DMS79 treated with DMSO at 0.1 percent for 48 hours (cell line): ENCODE data around the gene S100A3.
A peak's percentile ranks its signal among the peaks of the same experiment; 100 is the strongest.
"Not testable (repeated sequence)": the region's sequence is repeated elsewhere in the genome, so short reads cannot be mapped to it uniquely, and the experiment has no call there.

Experiments used
- DNase-seq: peaks from one replicate; lab custom pipeline; 2025; lab: John Stamatoyannopoulos, UW

S100A3 gene

GRCh38 chr1:153568367-153569099 is 19.5 kb upstream of the S100A3 start:
- peak; percentile 94 for DNase-seq

- DNase-seq, result no peak
Measured at GRCh38 chr1:153567621-153568366, 18.7 kb upstream of the S100A3 start.

GRCh38 chr1:153566414-153567371 is 17.6 kb upstream of the S100A3 start:
- peak; percentile 87 for DNase-seq

- peak; percentile 84 for DNase-seq
Measured at GRCh38 chr1:153565529-153566374, 16.7 kb upstream of the S100A3 start, which contains the start of gene S100A2. Gene S100A2 (minus strand): TSS chr1:153565844. CDS start chr1:153563877, 1,967 bp downstream.

GRCh38 chr1:153563991-153564390 is 14.9 kb upstream of the S100A3 start:
- DNase-seq, result no peak

- DNase-seq, result no peak
Measured at GRCh38 chr1:153563483-153563901, 14.4 kb upstream of the S100A3 start.

GRCh38 chr1:153562021-153562420 is 13.0 kb upstream of the S100A3 start:
- not testable (repeated sequence) for DNase-seq

GRCh38 chr1:153561466-153561985 is 12.5 kb upstream of the S100A3 start:
- DNase-seq, result no peak

- DNase-seq, result no peak
Measured at GRCh38 chr1:153560771-153561465, 11.9 kb upstream of the S100A3 start.

GRCh38 chr1:153560241-153560640 is 11.2 kb upstream of the S100A3 start:
- DNase-seq, result no peak

- no peak for DNase-seq
Measured at GRCh38 chr1:153557877-153558276, 8.8 kb upstream of the S100A3 start.

- DNase-seq, result no peak
Measured at GRCh38 chr1:153556348-153556747, 7.3 kb upstream of the S100A3 start.

- no peak for DNase-seq
Measured at GRCh38 chr1:153553830-153554541, 4.9 kb upstream of the S100A3 start.

GRCh38 chr1:153553096-153553495 is 4.0 kb upstream of the S100A3 start:
- DNase-seq, result no peak

GRCh38 chr1:153552335-153552734 is 3.3 kb upstream of the S100A3 start:
- no peak for DNase-seq

GRCh38 chr1:153550827-153551500 is 1.9 kb upstream of the S100A3 start:
- no peak for DNase-seq

- DNase-seq, result no peak
Measured at GRCh38 chr1:153550398-153550758, 1.3 kb upstream of the S100A3 start.

GRCh38 chr1:153549741-153550397 is 811 bp upstream of the S100A3 start:
- no peak for DNase-seq
